Peyer's patch (tissue), 4 donors: Measurements from ENCODE around the gene KIF26B. TPM values are rescaled to one million over a fixed set of nuclear protein-coding genes. Genes with fewer than 3 reads are reported as not detected.

Source experiments
- DNase-seq, 3 donors: peaks; one replicate each; pipeline ENCODE4 v3.0.0-alpha.2; 2017 to 2019
- H3K27ac ChIP-seq, 4 donors: fragments of 200-600 bp; sonication (generic); one replicate each; pipeline ENCODE4 v1.5.1; 2016 to 2019
- H3K27me3 ChIP-seq, 2 donors: fragments of 200-600 bp; sonication (generic); one replicate each; pipeline ENCODE4 v1.5.1; 2019
- H3K36me3 ChIP-seq, 3 donors: fragments of 200-600 bp; sonication (generic); one replicate each; pipeline ENCODE4 v1.5.1; 2016 to 2019
- H3K4me1 ChIP-seq, 4 donors: fragments of 200-600 bp; sonication (generic); one replicate each; pipeline ENCODE4 v1.5.1; 2016 to 2019
- H3K4me3 ChIP-seq, 4 donors: fragments of 200-600 bp; sonication (generic); 1 replicate in 3 of 4; 2 replicates in 1 of 4; pipeline ENCODE4 v1.5.1; 2016 to 2019; ENCODE audit warnings: mild to moderate bottlenecking in 1 of 4
- H3K9me3 ChIP-seq, 4 donors: fragments of 200-600 bp; sonication (generic); one replicate each; pipeline ENCODE4 v1.5.1; 2016 to 2019; ENCODE audit warnings: mild to moderate bottlenecking in 1 of 4
- CTCF ChIP-seq, 6 experiments: fragments of 450-650 bp in 4 of 6; fragments of 200-600 bp in 2 of 6; sonication (generic) in 1 of 6; IDR thresholded peaks; one replicate each; pipeline ENCODE4 v1.5.1; 2017 to 2019; ENCODE audit warnings: antibody characterized with exemption in 6 of 6, mild to moderate bottlenecking in 3 of 6, moderate library complexity in 1 of 6
- POLR2A ChIP-seq, 2 donors: fragments of 450-650 bp; IDR thresholded peaks; one replicate each; pipeline ENCODE4 v1.5.1; 2017; ENCODE audit warnings: antibody characterized with exemption in 2 of 2, mild to moderate bottlenecking in 2 of 2, moderate library complexity in 2 of 2
- total RNA-seq, 4 donors: library from RNA; depleted of rRNA; stranded (reverse); fragments of >200 nt; gene quantifications; one replicate each; pipeline ENCODE4 v1.1.0, GENCODE V29; 2016

Gene KIF26B
- total RNA-seq, 4 donors from 2014 or later: 0.70 to 1.6 (median 1.1) TPM

GRCh38 chr1:245605480-245606156 is 450.8 kb downstream of the KIF26B start:
- Histone ChIP-seq H3K9me3 (no peaks in the 10 kb centered on the region), H3K27ac (no peak overlapping the region), H3K4me1 (peaks cover 0 to 11% (median 0%) of the 10 kb centered on the region in 4 donors), H3K4me3 (no peak overlapping the region), H3K27me3 (no peaks in the 10 kb centered on the region), H3K36me3 (no peaks in the 10 kb centered on the region)
- no peak for DNase-seq
- TF ChIP-seq POLR2A (IDR thresholded peaks at IDR 0.05): no peak
- TF ChIP-seq CTCF (IDR thresholded peaks at IDR 0.05): no peak

- no peaks in the 10 kb centered on the region for H3K9me3 ChIP-seq
- H3K27ac ChIP-seq: no peak overlapping the region
- TF ChIP-seq POLR2A (IDR thresholded peaks at IDR 0.05) (no peak), CTCF (IDR thresholded peaks at IDR 0.05) (no peak)
- H3K4me1 ChIP-seq: peaks cover 0 to 11% (median 0%) of the 10 kb centered on the region in 4 donors
- H3K4me3 ChIP-seq: no peak overlapping the region
- DNase-seq: no peak
- no peaks in the 10 kb centered on the region for H3K27me3 ChIP-seq
- no peaks in the 10 kb centered on the region for H3K36me3 ChIP-seq
These were observed 451.5 kb downstream of the KIF26B start for GRCh38 chr1:245606157-245606725.

- H3K9me3 ChIP-seq: no peaks in the 10 kb centered on the region
- H3K27ac ChIP-seq: no peak overlapping the region
- H3K36me3 ChIP-seq: no peaks in the 10 kb centered on the region
- no peak for TF ChIP-seq POLR2A (IDR thresholded peaks at IDR 0.05)
- no peak for TF ChIP-seq CTCF (IDR thresholded peaks at IDR 0.05)
- peaks cover 0 to 11% (median 0%) of the 10 kb centered on the region in 4 donors for H3K4me1 ChIP-seq
- no peak for DNase-seq
- no peaks in the 10 kb centered on the region for H3K27me3 ChIP-seq
- H3K4me3 ChIP-seq: no peak overlapping the region
These were observed 453.5 kb downstream of the KIF26B start for GRCh38 chr1:245608271-245608670.

GRCh38 chr1:245609354-245610150 is 454.8 kb downstream of the KIF26B start:
- no peaks in the 10 kb centered on the region for H3K9me3 ChIP-seq
- no peaks in the 10 kb centered on the region for H3K36me3 ChIP-seq
- no peaks in the 10 kb centered on the region for H3K27me3 ChIP-seq
- peaks cover 0 to 11% (median 0%) of the 10 kb centered on the region in 4 donors for H3K4me1 ChIP-seq
- H3K27ac ChIP-seq: no peak overlapping the region
- no peak for TF ChIP-seq CTCF (IDR thresholded peaks at IDR 0.05)
- no peak for DNase-seq
- no peak overlapping the region for H3K4me3 ChIP-seq

GRCh38 chr1:245611251-245611650 is 456.5 kb downstream of the KIF26B start:
- Histone ChIP-seq H3K9me3 (no peaks in the 10 kb centered on the region), H3K4me1 (peaks cover 0 to 11% (median 0%) of the 10 kb centered on the region in 4 donors), H3K27me3 (no peaks in the 10 kb centered on the region), H3K36me3 (no peaks in the 10 kb centered on the region), H3K27ac (no peak overlapping the region), H3K4me3 (no peak overlapping the region)
- TF ChIP-seq POLR2A (IDR thresholded peaks at IDR 0.05) (no peak), CTCF (IDR thresholded peaks at IDR 0.05) (no peak)
- DNase-seq: no peak
